ENCODE data around the gene TMEM179B. TPM values are rescaled to one million over a fixed set of nuclear protein-coding genes. Genes with fewer than 3 reads are reported as not detected.

The TMEM179B gene
- total RNA-seq, 1 donor from 2014 or later: 102 TPM

GRCh38 chr11:62771144-62772021 lies 15.8 kb upstream of the TMEM179B start, which contains the start of gene TAF6L:
Gene TAF6L, plus strand, starts transcription at chr11:62771396. Its CDS starts 4,388 bp downstream, at chr11:62775784.
- intact Hi-C loops (cut with DNase I): loop anchor here (1.0 to 5.0 kb wide), 6 partner anchors 10 to 179 kb away; partner anchors contain the start of genes POLR2G, TTC9C and TUT1
- Histone ChIP-seq H3K27ac (peak within 1 kb of the TSS; percentile 93 to 97), H3K4me1 (peaks cover 3 to 17% of the 10 kb centered on the region in 2 donors), H3K27me3 (no peaks in the 10 kb centered on the region), H3K4me3 (peak within 1 kb of the TSS; percentile 73 to 84), H3K36me3 (peaks cover 12 to 29% of the 10 kb centered on the region in 2 donors), H3K9me3 (no peaks in the 10 kb centered on the region)
- TF ChIP-seq, protein P1, sequence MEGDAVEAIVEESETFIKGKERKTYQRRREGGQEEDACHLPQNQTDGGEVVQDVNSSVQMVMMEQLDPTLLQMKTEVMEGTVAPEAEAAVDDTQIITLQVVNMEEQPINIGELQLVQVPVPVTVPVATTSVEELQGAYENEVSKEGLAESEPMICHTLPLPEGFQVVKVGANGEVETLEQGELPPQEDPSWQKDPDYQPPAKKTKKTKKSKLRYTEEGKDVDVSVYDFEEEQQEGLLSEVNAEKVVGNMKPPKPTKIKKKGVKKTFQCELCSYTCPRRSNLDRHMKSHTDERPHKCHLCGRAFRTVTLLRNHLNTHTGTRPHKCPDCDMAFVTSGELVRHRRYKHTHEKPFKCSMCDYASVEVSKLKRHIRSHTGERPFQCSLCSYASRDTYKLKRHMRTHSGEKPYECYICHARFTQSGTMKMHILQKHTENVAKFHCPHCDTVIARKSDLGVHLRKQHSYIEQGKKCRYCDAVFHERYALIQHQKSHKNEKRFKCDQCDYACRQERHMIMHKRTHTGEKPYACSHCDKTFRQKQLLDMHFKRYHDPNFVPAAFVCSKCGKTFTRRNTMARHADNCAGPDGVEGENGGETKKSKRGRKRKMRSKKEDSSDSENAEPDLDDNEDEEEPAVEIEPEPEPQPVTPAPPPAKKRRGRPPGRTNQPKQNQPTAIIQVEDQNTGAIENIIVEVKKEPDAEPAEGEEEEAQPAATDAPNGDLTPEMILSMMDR (IDR thresholded peaks at IDR 0.05): no peak
- DNase-seq (ENCODE audit: low spot score in 2 of 2): peak; percentile 94 to 99

DNA sequence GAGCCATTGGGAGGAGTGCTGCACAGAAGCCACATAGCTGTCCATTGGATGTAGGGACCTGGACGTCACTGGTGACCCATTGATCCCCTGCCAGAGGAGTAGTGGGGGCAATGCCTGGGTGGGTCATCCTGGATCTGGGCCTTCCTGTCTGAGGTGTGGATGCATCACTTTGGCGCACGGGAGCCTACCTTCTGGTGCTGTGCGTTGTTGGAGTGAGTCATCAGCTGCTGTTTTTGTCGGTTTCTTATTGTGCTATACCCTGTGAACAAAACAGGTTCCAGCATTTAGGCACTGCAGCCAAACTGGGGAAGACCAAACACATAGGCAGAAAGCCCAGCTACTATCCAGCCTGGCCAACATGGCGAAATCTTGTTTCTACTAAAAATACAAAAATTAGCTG lies 12.8 kb upstream of the TMEM179B start:
- no peak for DNase-seq (ENCODE audit: low spot score in 2 of 2)
- Histone ChIP-seq H3K4me3 (no peak overlapping the region), H3K4me1 (peaks cover 3 to 17% of the 10 kb centered on the region in 2 donors), H3K9me3 (no peaks in the 10 kb centered on the region), H3K27me3 (no peaks in the 10 kb centered on the region), H3K27ac (no peak overlapping the region), H3K36me3 (peaks cover 23 to 44% of the 10 kb centered on the region in 2 donors)
- TF ChIP-seq, protein P1 (IDR thresholded peaks at IDR 0.05): no peak
- intact Hi-C loops (cut with DNase I): loop anchor here (5.0 kb wide), 2 partner anchors 88 to 182 kb away; partner anchors contain the start of gene TUT1

- no peak for DNase-seq (ENCODE audit: low spot score in 2 of 2)
- TF ChIP-seq, protein P1 (IDR thresholded peaks at IDR 0.05): no peak
- Histone ChIP-seq H3K27me3 (no peaks in the 10 kb centered on the region), H3K4me3 (no peak overlapping the region), H3K36me3 (peaks cover 29 to 44% of the 10 kb centered on the region in 2 donors), H3K27ac (no peak overlapping the region), H3K9me3 (no peaks in the 10 kb centered on the region), H3K4me1 (peaks cover 3 to 8% of the 10 kb centered on the region in 2 donors)
- intact Hi-C loops (cut with DNase I): no loop called here
These were observed 11.6 kb upstream of the TMEM179B start for GRCh38 chr11:62775646-62776045.

DNA sequence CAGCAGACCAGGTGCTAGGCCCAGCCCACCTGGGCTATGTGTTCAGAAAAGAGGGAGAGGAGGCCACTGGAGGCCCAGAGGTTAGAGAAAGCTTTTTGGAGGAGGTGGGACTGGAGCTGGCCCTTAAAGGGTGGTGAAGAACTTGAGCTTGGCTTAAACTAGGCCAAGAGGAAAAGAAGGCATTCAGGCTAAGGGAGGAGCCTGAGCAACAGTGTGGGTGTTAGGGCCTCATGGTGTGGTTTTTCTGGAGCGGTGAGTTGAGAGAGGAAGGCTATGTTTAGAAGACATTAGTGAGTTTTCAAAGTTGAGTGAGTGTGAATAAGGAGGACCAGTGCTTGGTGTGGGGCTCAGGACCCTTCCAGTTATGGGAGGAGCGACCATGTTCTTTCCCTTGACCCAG lies 9.8 kb upstream of the TMEM179B start:
- peaks cover 0 to under 1% of the 10 kb centered on the region in 2 donors for H3K4me1 ChIP-seq
- TF ChIP-seq, protein P1 (IDR thresholded peaks at IDR 0.05): no peak
- no peaks in the 10 kb centered on the region for H3K27me3 ChIP-seq
- no peak overlapping the region for H3K4me3 ChIP-seq
- intact Hi-C loops (cut with DNase I): no loop called here
- DNase-seq (ENCODE audit: low spot score in 2 of 2): no peak
- H3K36me3 ChIP-seq: peaks cover 29 to 49% of the 10 kb centered on the region in 2 donors
- no peaks in the 10 kb centered on the region for H3K9me3 ChIP-seq
- H3K27ac ChIP-seq: no peak overlapping the region

GRCh38 chr11:62778441-62778840 lies 8.8 kb upstream of the TMEM179B start:
- TF ChIP-seq, protein P1 (IDR thresholded peaks at IDR 0.05): no peak
- H3K27ac ChIP-seq: no peak overlapping the region
- no peak overlapping the region for H3K4me3 ChIP-seq
- H3K27me3 ChIP-seq: no peaks in the 10 kb centered on the region
- H3K4me1 ChIP-seq: no peaks in the 10 kb centered on the region
- H3K9me3 ChIP-seq: no peaks in the 10 kb centered on the region
- no peak for DNase-seq (ENCODE audit: low spot score in 2 of 2)
- intact Hi-C loops (cut with DNase I): no loop called here
- peaks cover 29 to 57% of the 10 kb centered on the region in 2 donors for H3K36me3 ChIP-seq

Measured in ascending aorta (tissue), 2 donors.